Measurements from ENCODE around the gene GFOD1.
A peak's percentile ranks its signal among the peaks of the same experiment; 100 is the strongest.

The GFOD1 gene

GRCh38 chr6:13336553-13336952, 150.8 kb downstream of the GFOD1 start:
- peak; percentile 84 for TF ChIP-seq CTCF (IDR thresholded peaks at IDR 0.05; ENCODE audit: insufficient read depth, low read depth, low read length, missing control alignments)
- no peak overlapping the region for H3K4me3 ChIP-seq (ENCODE audit: low read depth, low read length)
- DNase-seq (ENCODE audit: low read depth), result peak; percentile 82

GRCh38 chr6:13334953-13335352, 152.4 kb downstream of the GFOD1 start:
- DNase-seq (ENCODE audit: low read depth), result no peak
- TF ChIP-seq CTCF (IDR thresholded peaks at IDR 0.05; ENCODE audit: insufficient read depth, low read depth, low read length, missing control alignments), result no peak
- no peak overlapping the region for H3K4me3 ChIP-seq (ENCODE audit: low read depth, low read length)

- no peak overlapping the region for H3K4me3 ChIP-seq (ENCODE audit: low read depth, low read length)
- no peak for TF ChIP-seq CTCF (IDR thresholded peaks at IDR 0.05; ENCODE audit: insufficient read depth, low read depth, low read length, missing control alignments)
Observed at GRCh38 chr6:13332349-13332706, 155.1 kb downstream of the GFOD1 start.

GRCh38 chr6:13331516-13332348, 155.7 kb downstream of the GFOD1 start:
- DNase-seq (ENCODE audit: low read depth), result peak; percentile 47
- no peak overlapping the region for H3K4me3 ChIP-seq (ENCODE audit: low read depth, low read length)
- TF ChIP-seq CTCF (IDR thresholded peaks at IDR 0.05; ENCODE audit: insufficient read depth, low read depth, low read length, missing control alignments), result peak; percentile 50

More at GRCh38 chr6:13332349-13332706, 155.1 kb downstream of the GFOD1 start:
- DNase-seq (ENCODE audit: low read depth), result no peak

- no peak for TF ChIP-seq CTCF (IDR thresholded peaks at IDR 0.05; ENCODE audit: insufficient read depth, low read depth, low read length, missing control alignments)
- peak overlapping the region; percentile 99 for H3K4me3 ChIP-seq (ENCODE audit: low read depth, low read length)
- DNase-seq (ENCODE audit: low read depth), result no peak
Observed at GRCh38 chr6:13328875-13329183, 158.6 kb downstream of the GFOD1 start.

- peak; percentile 1 for TF ChIP-seq CTCF (IDR thresholded peaks at IDR 0.05; ENCODE audit: insufficient read depth, low read depth, low read length, missing control alignments)
- H3K4me3 ChIP-seq (ENCODE audit: low read depth, low read length), result peak within 1 kb of the TSS; percentile 99
- peak; percentile 96 for DNase-seq (ENCODE audit: low read depth)
Observed at GRCh38 chr6:13328076-13328874, 159.1 kb downstream of the GFOD1 start, which contains the start of gene TBC1D7. Gene TBC1D7, minus strand, starts transcription at chr6:13328537. Its CDS starts 1,639 bp downstream, at chr6:13326898.

Measured in GM12865 (cell line).